Panc1 (cell line): ENCODE results near the gene KCNMA1. TPM values are rescaled to one million over a fixed set of nuclear protein-coding genes. Genes with fewer than 3 reads are reported as not detected.

ENCODE experiments used
- ATAC-seq: fragments of 200-7000 bp; cut with Tn5 transposase; 2 replicates; pipeline ENCODE4 v1.9.1; 2020; ENCODE audit warnings: mild to moderate bottlenecking, moderate library complexity
- BruUV-seq: library from RNA; stranded (reverse); fragments of 400-500 nt; replicated peaks from 2 replicates; lab custom pipeline; 2021; lab: Mats Ljungman, UMichigan
- CTCF ChIA-PET: fragments of 300-600 bp; sonication (Branson Sonifier 250); formaldehyde crosslinking; loops from one replicate; lab custom pipeline; 2022; ENCODE audit warnings: antibody characterized with exemption; lab: Charles Lee
- POLR2A ChIA-PET: fragments of 300-600 bp; sonication (Branson Sonifier 250); formaldehyde crosslinking; loops from one replicate; lab custom pipeline; 2022; ENCODE audit warnings: antibody characterized with exemption; lab: Charles Lee
- DNase-seq: peaks from one replicate; pipeline ENCODE4 v3.0.0-alpha.2; 2010; ENCODE audit warnings: low read depth, low spot score
- H3K27ac ChIP-seq: 2 replicates; pipeline ENCODE4 v1.5.1; 2011; ENCODE audit warnings: mild to moderate bottlenecking, low read length, inconsistent platforms
- H3K27me3 ChIP-seq: fragments of 200-500 bp; sonication (Bioruptor generic); 2 replicates; pipeline ENCODE4 v1.6.0; 2014; ENCODE audit warnings: low read length, inconsistent platforms; ENCODE audit not compliant: control insufficient read depth, insufficient read depth
- H3K36me3 ChIP-seq: fragments of 200-500 bp; sonication (Bioruptor generic); 2 replicates; pipeline ENCODE4 v1.5.1; 2014; ENCODE audit warnings: inconsistent platforms, mild to moderate bottlenecking, low read length, moderate library complexity; ENCODE audit not compliant: control insufficient read depth, insufficient read depth
- H3K4me1 ChIP-seq: 2 replicates; pipeline ENCODE4 v1.5.1; 2011; ENCODE audit warnings: inconsistent platforms, mild to moderate bottlenecking, low read length, moderate library complexity; ENCODE audit not compliant: control insufficient read depth, insufficient read depth
- H3K4me3 ChIP-seq, 2 experiments: 2 replicates each; pipeline ENCODE4 v1.5.1; 2011 to 2012; ENCODE audit warnings: low read depth in 2 of 2, low read length in 2 of 2, mild to moderate bottlenecking in 2 of 2, inconsistent platforms in 1 of 2, moderate library complexity in 1 of 2
- H3K9me3 ChIP-seq: fragments of 200-500 bp; sonication (Bioruptor generic); 2 replicates; pipeline ENCODE4 v1.5.1; 2014; ENCODE audit warnings: low read depth, mild to moderate bottlenecking, inconsistent platforms, low read length, moderate library complexity; ENCODE audit not compliant: control insufficient read depth, insufficient read depth
- CTCF ChIP-seq: fragments of 450-650 bp; IDR thresholded peaks from 2 replicates; pipeline ENCODE4 v1.5.1; 2017; ENCODE audit warnings: mild to moderate bottlenecking
- POLR2AphosphoS5 ChIP-seq: IDR thresholded peaks from 2 replicates; pipeline ENCODE4 v1.6.1; 2012; ENCODE audit warnings: mild to moderate bottlenecking, low read depth, low read length, moderate library complexity
- SIN3A ChIP-seq: IDR thresholded peaks from 2 replicates; pipeline ENCODE4 v1.6.1; 2012; ENCODE audit warnings: low read depth, mild to moderate bottlenecking, low read length, moderate library complexity, borderline replicate concordance; ENCODE audit not compliant: insufficient read depth
- TCF7L2 ChIP-seq: IDR thresholded peaks from 2 replicates; pipeline ENCODE4 v1.6.1; 2011; ENCODE audit warnings: mild to moderate bottlenecking, low read depth, low read length, inconsistent platforms
- in situ Hi-C: cut with HindIII; loops from 2 replicates; pipeline ENCODE4 v1.10.0; 2016; ENCODE audit warnings: low sequenced_read_pairs, low pct_unique_long_range_greater_than_20kb
- intact Hi-C: fragments of 100-400 bp; cut with micrococcal nuclease; formaldehyde crosslinking; loops from one replicate; pipeline ENCODE4 v1.10.0; 2022; ENCODE audit not compliant: unreplicated experiment
- total RNA-seq: library from RNA; stranded (reverse); gene quantifications from one replicate; pipeline ENCODE4 v1.2.1, GENCODE V29; 2021; ENCODE audit not compliant: unreplicated experiment
- TF ChIP-seq, protein P1 (sequence below), 2 experiments: IDR thresholded peaks; 2 replicates each; pipeline ENCODE4 v1.6.1; 2011 to 2012; ENCODE audit warnings: low read depth in 2 of 2, control low read depth in 1 of 2, low read length in 1 of 2, mild to moderate bottlenecking in 1 of 2, moderate library complexity in 1 of 2; ENCODE audit not compliant: insufficient read depth in 1 of 2

The KCNMA1 gene
- total RNA-seq, 1 experiment from 2014 or later: 91.9 TPM

DNA sequence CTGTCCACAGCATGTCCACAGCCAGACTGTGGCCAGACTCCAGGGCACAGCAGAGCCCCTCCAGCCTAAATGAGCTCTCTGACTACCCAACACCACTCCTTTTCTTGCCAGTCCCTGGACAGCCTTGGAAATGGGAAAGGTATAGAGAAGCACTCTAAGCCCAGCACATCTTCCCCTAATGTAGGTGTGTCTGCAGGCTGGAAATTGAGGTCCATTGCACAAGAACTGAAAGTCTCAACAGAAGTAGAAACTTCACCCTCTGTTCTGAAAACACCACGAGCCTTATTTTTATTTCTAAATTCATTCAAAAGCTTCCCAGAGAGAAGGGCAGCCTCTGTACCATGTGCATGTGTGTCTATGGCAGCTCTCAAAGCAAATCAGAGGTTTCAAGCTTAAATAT, 3.7 kb upstream of the KCNMA1 start:
- intact Hi-C loops: loop anchor here (5.0 kb wide), 3 partner anchors 139 to 389 kb away; no protein-coding TSS in a partner anchor

DNA sequence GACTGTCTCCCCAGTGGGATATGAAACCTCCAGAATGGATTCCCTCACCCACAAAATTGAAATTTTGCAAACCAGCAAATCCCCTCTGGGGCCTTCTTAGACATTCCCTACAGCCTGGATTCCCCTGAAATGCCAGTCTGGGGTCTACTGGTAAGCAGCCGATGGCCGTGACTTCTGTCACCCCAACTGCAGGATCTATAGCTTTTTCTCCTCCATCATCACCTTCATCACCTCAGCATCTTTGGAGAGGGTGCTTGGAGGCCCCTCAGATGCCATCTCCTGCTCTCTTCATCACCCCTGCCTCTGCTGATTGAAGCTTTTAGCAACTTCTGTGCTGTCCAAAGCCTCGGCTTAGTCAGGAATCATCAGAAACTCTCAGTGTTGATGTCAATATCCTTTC, 2.6 kb upstream of the KCNMA1 start:
- no TSS peak for BruUV-seq
- Histone ChIP-seq H3K9me3 (no peaks in the 10 kb centered on the region), H3K4me1 (peaks cover 16% of the 10 kb centered on the region), H3K27me3 (no peaks in the 10 kb centered on the region), H3K4me3 (no peak overlapping the region), H3K36me3 (no peaks in the 10 kb centered on the region), H3K27ac (peak overlapping the region; percentile 35; the same call in 1 of the 2 replicates)
- TF ChIP-seq TCF7L2: no peak
- TF ChIP-seq POLR2AphosphoS5: no peak
- TF ChIP-seq, protein P1, sequence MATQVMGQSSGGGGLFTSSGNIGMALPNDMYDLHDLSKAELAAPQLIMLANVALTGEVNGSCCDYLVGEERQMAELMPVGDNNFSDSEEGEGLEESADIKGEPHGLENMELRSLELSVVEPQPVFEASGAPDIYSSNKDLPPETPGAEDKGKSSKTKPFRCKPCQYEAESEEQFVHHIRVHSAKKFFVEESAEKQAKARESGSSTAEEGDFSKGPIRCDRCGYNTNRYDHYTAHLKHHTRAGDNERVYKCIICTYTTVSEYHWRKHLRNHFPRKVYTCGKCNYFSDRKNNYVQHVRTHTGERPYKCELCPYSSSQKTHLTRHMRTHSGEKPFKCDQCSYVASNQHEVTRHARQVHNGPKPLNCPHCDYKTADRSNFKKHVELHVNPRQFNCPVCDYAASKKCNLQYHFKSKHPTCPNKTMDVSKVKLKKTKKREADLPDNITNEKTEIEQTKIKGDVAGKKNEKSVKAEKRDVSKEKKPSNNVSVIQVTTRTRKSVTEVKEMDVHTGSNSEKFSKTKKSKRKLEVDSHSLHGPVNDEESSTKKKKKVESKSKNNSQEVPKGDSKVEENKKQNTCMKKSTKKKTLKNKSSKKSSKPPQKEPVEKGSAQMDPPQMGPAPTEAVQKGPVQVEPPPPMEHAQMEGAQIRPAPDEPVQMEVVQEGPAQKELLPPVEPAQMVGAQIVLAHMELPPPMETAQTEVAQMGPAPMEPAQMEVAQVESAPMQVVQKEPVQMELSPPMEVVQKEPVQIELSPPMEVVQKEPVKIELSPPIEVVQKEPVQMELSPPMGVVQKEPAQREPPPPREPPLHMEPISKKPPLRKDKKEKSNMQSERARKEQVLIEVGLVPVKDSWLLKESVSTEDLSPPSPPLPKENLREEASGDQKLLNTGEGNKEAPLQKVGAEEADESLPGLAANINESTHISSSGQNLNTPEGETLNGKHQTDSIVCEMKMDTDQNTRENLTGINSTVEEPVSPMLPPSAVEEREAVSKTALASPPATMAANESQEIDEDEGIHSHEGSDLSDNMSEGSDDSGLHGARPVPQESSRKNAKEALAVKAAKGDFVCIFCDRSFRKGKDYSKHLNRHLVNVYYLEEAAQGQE (IDR thresholded peaks at IDR 0.05; ENCODE audit: insufficient read depth in 1 of 2, low read depth in 2 of 2, low read length in 1 of 2): no peak
- no peak for TF ChIP-seq CTCF
- no peak for TF ChIP-seq SIN3A
- ATAC-seq (no peak), DNase-seq (no peak)
- in situ Hi-C loops (no loop called here), intact Hi-C loops (loop anchor here (5.0 kb wide), 3 partner anchors 138 to 388 kb away; no protein-coding TSS in a partner anchor)
- ChIA-PET POLR2A (interaction anchor here (0.6 kb wide), 1 partner anchor 87 kb away, joined by 3 read pairs; no protein-coding TSS in a partner anchor), CTCF (no interaction called here)

More for the DNA sequence above, 3.7 kb upstream of the KCNMA1 start:
- ChIA-PET CTCF (interaction anchor here (0.7 to 1.4 kb wide), 9 partner anchors 70 to 476 kb away, joined by 3 to 8 read pairs (median 4); no protein-coding TSS in a partner anchor), POLR2A (interaction anchor here (0.5 kb wide), 1 partner anchor 128 kb away, joined by 8 read pairs; no protein-coding TSS in a partner anchor)
- Histone ChIP-seq H3K9me3 (no peaks in the 10 kb centered on the region), H3K27ac (peak overlapping the region; percentile 13; the same call in 1 of the 2 replicates), H3K4me3 (no peak overlapping the region), H3K36me3 (no peaks in the 10 kb centered on the region), H3K27me3 (no peaks in the 10 kb centered on the region), H3K4me1 (peaks cover 13% of the 10 kb centered on the region)
- TF ChIP-seq CTCF: no peak
- TF ChIP-seq POLR2AphosphoS5: no peak
- no peak for TF ChIP-seq SIN3A
- TF ChIP-seq, protein P1 (IDR thresholded peaks at IDR 0.05; ENCODE audit: insufficient read depth in 1 of 2, low read depth in 2 of 2, low read length in 1 of 2): no peak
- TF ChIP-seq TCF7L2: no peak
- DNase-seq: no peak
- ATAC-seq: no peak
- no TSS peak for BruUV-seq
- in situ Hi-C loops: no loop called here
